Activated naive CD4-positive, alpha-beta T cell treated with anti-CD3 and anti-CD28 coated beads, Interleukin-2, amount 50 U/mL, for 72 hours (primary cell): Measurements from ENCODE around the gene AIP. TPM values are rescaled to one million over a fixed set of nuclear protein-coding genes. Genes with fewer than 3 reads are reported as not detected.

ENCODE experiments used
- ATAC-seq, 2 donors: fragments of 150-1000 bp; cut with Tn5 transposase; 2 replicates each; pipeline ENCODE4 v1.10.0; 2021; ENCODE audit warnings: mild to moderate bottlenecking in 2 of 2, moderate library complexity in 2 of 2
- DNase-seq, 2 donors: peaks; one replicate each; pipeline ENCODE4 v3.0.0; 2021 to 2022; ENCODE audit warnings: low spot score in 2 of 2
- H3K27ac Mint-ChIP-seq, 2 donors: one replicate each; pipeline ENCODE4 v1.8.0; 2022; ENCODE audit warnings: mild to moderate bottlenecking in 2 of 2, mixed read lengths in 2 of 2
- H3K36me3 Mint-ChIP-seq, 2 donors: one replicate each; pipeline ENCODE4 v1.8.0; 2022; ENCODE audit warnings: mixed read lengths in 2 of 2
- H3K9me3 Mint-ChIP-seq, 2 donors: one replicate each; pipeline ENCODE4 v1.8.0; 2022; ENCODE audit warnings: mixed read lengths in 2 of 2
- total RNA-seq, 2 donors: library from RNA; stranded (reverse); gene quantifications; one replicate each; pipeline ENCODE4 v1.2.3, GENCODE V29; 2022

AIP gene
- total RNA-seq, 2 donors from 2014 or later, result 151 to 207 TPM

DNA sequence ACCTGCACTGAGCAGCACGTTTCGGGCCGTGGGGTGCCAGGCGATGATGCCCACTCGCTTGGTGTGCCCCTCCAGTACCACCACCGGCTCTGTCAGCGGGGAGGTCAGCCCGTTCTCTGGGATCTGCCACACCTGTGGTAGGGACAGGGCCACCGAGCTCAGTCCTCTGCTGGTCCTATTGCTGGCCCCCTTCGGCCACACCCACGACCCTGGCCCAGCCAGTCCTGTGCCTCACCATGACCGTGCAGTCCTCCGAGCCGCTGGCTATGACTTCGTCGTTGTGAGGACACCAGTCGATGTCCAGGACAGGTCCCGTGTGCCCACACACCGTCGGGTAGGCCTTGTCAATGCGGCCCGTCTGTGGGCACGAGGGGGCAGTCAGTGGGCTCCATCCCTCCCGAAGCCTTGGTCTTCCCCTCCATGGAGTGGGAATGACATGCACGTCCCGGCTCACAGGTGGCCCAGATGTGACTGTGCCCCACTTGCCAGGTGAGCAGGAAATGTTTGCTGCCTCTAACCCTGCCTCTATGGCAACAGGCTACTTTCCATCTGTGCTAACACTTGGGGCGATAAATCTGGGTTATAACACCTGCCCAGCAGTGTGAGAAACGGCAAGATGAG lies 41.0 kb upstream of the AIP start:
- H3K36me3 Mint-ChIP-seq, result peaks cover 28 to 30% of the 10 kb centered on the region in 2 donors
- no peak for DNase-seq
- ATAC-seq, result no peak
- H3K27ac Mint-ChIP-seq, result peak overlapping the region; percentile 65 to 90
- H3K9me3 Mint-ChIP-seq, result no peaks in the 10 kb centered on the region

DNA sequence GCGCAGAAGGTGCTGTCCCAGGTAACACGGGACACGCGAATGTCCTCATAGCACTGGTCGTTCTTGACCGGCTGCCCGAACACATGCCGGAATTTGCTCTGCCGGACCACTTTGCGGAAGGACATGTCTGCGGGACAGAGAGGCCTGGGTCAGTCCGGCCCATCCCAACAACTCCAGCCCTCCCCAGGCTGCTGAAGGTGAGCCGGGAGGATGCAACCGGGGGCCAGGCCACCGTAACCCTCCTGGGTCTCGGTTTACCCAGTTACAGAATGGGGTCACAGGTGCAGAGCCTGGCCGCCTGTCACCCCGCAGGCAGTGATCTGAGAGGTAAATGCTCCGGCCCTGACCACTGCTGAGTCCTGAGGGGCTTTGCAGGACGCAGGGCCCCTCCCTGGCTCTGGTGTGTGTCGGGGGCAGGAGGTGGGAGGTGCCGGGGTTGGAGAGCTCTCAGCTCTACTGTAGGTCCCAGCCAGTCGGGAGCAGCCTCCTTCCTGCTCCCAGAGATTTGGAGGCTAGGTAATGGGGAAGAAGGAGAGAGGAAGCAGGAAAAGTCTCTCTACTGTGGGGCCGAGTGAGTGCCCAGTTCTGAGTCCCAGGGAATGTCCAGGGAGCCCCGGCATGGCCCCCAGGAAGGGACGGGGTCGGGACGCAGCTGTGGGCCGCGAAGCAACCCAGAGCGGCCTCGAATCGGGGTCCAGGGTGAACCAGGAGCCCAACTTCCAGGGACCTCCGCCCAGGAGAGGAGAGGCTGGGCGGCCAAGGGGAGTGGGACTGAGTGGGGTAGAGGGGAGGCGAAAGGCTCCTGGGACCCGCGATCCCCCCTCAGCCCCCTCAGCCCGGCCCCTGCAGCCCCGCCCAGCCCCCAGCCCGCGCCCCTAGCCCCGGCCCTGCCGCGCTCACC lies 40.1 kb upstream of the AIP start:
- peaks cover 22 to 25% of the 10 kb centered on the region in 2 donors for H3K36me3 Mint-ChIP-seq
- ATAC-seq (no peak), DNase-seq (no peak)
- H3K27ac Mint-ChIP-seq, result peak overlapping the region; percentile 65 to 90
- H3K9me3 Mint-ChIP-seq, result no peaks in the 10 kb centered on the region

DNA sequence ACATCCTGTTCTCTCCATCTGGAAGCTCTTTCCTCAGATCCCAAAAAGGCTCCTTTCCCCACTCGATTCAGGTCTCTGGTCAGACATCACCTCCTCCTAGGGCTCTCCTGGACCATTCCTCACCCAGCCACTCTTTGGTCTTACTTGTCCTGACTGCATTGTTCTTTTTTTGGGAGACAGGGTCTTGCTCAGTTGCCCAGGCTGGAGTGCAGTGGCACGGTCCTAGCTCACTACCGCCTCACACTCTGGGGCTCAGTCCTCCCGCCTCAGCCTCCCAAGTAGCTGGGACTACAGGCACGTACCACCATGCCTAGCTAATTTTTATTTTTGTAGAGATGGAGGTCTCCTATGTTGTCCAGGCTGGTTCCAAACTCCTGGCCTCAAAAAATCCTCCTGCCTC lies 37.3 kb upstream of the AIP start:
- H3K36me3 Mint-ChIP-seq, result no peaks in the 10 kb centered on the region
- peak overlapping the region in 1 of 2 donors; percentile 45 for H3K27ac Mint-ChIP-seq
- ATAC-seq (no peak), DNase-seq (no peak)
- H3K9me3 Mint-ChIP-seq, result no peaks in the 10 kb centered on the region

DNA sequence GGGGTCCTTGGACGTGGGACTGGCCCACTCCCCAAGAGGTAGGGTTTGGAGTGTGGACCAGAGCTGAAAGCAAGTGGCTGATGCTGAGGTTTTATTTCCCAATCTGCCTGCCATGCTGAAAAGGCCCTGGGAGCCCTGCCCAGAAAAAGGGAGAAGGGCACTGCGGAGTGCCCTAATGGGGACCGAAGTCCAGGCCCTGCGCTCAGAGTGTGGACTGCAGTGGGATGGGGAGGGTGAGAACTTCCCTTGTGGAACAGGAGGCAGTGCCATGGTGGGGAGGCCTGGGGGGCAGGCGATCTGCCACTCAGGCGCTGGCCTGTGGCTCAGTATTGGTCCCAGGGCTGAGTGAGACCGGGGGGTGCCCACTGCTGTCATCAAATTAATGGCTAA lies 34.6 kb upstream of the AIP start:
- Mint-ChIP-seq H3K27ac (no peak overlapping the region), H3K36me3 (no peaks in the 10 kb centered on the region), H3K9me3 (no peaks in the 10 kb centered on the region)
- DNase-seq, result no peak
- ATAC-seq, result no peak

DNA sequence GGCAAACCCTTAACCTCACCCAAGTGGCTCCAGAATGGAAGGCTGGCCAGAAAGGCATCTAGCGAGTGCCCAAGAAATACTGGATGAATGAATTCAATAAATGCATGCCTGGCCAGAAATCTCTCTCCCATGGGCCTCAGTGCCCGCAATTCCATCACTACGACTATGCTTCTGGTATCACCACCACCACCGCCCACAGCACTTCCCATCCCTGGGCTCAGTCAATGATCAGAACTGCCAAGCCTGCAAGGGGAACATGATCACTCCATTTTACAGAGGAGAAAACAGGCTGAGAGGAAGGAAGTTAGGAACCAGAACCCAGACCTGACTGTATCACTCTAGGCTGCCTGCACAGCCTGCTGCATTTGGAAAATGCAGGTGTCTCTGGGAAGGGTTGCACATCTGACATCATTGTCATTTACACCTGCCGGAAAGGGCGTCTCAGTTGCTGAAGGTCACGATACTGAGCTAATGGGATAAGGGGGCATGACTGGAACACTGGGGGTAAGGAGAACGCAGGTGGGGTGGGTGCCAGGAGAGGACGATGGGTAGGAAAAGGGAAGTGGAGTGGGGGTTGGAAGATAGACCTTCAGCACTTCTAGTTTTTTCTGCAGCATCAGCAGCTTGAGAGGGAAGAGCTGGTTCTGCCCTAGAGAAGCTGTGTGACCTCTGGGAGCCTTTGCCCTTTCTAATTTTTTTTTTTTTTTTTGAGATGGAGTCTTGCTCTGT lies 33.5 kb upstream of the AIP start:
- no peak for DNase-seq
- H3K36me3 Mint-ChIP-seq, result no peaks in the 10 kb centered on the region
- no peak for ATAC-seq
- no peaks in the 10 kb centered on the region for H3K9me3 Mint-ChIP-seq
- H3K27ac Mint-ChIP-seq, result no peak overlapping the region

DNA sequence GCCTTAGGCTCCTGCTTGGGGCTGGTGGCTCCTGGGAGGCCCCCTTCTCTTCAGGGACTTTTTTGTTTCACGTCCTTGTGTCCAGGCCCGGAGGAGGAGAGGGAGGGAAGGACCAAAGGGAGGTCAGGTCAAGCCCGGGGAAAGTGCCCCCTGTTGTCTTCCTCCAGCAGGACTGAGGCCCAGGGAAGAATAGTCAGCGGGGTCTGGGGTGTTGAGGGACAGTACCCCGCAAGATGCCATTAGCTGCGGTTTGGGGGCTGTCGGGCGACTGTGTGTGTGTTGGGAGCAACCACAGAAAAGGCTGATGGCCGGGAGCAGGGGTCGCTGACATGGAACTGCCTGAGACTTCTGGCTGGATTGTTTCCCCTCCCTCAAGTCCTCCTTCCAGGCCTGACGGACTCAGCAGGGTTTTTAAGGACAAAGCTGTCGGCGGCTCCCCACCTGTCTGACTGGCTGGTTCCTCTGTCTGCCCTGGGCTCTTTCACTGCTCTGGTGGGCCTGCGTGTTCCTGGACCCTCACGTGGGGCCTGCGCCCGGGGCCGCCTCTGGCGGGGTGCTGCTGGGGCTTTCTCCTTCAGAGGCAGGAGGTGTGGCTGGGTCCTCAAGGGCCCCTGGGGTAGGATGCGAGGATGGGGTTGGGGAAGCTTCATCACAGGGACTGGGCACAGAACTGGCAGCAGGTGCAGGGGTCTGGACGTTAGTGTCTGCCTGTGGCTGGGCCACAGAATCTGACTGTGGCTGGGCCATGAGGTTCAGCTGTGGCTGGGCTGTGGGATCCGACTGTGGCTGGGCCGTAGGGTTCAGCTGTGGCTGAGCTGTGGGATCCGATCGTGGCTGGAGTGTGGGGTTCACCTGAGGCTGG lies 31.8 kb upstream of the AIP start:
- DNase-seq (no peak), ATAC-seq (no peak)
- H3K36me3 Mint-ChIP-seq, result no peaks in the 10 kb centered on the region
- H3K9me3 Mint-ChIP-seq, result no peaks in the 10 kb centered on the region
- peak overlapping the region; percentile 50 to 51 for H3K27ac Mint-ChIP-seq

DNA sequence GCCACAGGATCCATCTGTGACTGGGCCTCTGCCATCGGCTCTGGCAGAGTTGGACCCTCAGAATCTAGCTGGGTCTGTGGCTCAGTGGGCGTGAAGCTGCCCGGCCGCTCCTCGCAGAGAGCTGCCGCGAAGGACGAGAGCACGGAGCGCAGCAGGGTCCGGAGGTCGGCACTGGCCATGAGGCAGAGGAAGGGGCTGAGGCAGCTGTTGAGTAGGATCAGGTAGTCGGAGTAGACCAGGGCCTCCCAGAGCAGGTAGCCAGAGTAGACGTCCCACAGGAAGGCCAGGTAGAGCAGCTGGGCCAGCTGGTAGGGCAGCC lies 31.2 kb upstream of the AIP start:
- ATAC-seq, result no peak
- H3K27ac Mint-ChIP-seq, result peak overlapping the region in 1 of 2 donors; percentile 52
- no peaks in the 10 kb centered on the region for H3K9me3 Mint-ChIP-seq
- H3K36me3 Mint-ChIP-seq, result no peaks in the 10 kb centered on the region
- DNase-seq, result no peak

DNA sequence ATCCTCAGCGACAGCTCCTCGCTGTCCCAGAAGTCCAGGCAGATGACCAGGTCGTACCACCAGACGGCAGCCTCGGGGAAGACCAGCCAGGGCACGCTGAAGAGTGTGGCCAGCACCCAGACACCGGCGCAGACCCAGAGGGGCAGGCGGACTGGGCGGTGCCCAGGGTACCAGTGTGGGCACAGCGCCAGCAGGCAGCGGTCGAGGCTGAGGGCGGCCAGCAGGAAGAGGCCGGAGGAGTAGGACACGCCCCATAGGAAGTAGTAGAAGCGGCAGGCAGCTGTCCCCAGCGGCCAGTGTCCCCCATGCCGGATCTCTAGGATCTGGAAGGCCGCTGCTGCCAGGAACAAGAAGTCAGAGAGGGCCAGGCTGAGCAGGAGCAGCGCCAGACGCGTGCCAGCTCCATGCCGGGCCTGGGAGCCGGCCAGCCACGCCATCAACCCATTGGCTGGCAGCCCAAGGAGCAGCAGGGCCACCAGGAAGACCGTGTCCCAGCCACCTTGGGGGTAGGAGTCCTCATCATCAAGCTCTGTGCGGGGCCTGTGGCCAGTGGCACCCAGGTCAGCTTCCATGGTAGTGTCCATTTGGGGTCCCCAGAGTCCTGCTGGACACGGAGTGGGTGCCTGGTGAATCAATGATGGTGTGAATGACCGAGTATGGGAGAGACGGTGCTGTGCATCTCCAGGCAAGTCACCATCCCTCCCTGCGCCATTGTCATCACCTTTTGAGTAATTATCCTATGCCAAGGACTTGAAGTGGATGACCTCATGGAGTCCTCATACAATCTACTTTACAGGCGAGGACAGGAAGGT lies 30.5 kb upstream of the AIP start, which contains the start of gene GPR152:
Gene GPR152, minus strand, starts transcription at position 589 of the 812 bp plus-strand sequence. Its CDS starts 5 bp downstream, at position 584.
- H3K36me3 Mint-ChIP-seq, result no peaks in the 10 kb centered on the region
- H3K27ac Mint-ChIP-seq, result peak within 1 kb of the TSS; percentile 52 to 58
- DNase-seq (no peak), ATAC-seq (no peak)
- no peaks in the 10 kb centered on the region for H3K9me3 Mint-ChIP-seq

DNA sequence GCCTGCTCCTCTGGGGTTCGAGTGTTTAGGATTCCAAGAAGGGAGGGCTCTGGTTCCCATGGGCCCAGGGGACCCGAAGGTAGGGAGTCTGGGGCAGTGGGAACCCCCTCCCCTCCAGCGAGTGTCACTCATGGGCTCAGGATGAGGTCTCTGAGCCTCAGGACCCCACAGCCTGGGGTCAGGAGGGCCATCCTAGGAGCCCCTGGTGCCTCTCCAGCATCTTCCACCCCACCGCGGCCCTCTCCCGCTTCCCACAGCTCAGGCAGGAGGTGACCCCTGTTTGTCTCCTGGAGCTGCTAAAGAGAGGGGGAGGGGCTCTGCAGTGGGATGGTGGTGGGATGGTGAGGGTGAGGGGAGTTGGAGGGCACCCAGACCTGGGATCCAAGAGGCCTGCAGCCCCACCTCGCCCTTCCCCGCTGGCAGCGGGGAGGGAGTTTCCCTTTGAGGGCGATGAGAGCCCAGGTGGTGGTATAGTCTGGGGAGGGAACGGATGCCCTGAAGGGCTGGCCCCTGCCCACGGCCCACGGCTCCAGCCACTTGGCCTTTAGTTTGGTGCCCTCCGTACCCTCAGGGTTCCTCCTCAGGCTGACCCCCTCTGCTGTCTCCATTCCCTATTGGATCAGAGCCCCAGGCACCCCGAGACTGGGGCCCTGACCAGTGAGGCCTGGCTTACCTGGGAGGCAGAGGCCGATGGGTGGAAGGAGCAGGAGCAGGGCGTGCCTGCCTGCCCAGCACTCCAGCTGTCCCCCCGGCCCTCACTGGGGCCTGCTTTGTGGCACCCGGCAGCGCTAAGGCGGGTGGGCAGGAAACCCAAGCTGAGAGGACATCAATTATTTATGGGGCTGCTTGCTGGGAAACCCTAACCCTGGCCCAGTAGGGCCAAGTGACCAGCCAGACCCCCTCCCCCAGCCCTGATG lies 28.8 kb upstream of the AIP start:
- no peaks in the 10 kb centered on the region for H3K36me3 Mint-ChIP-seq
- ATAC-seq, result no peak
- DNase-seq, result no peak
- H3K27ac Mint-ChIP-seq, result peak overlapping the region in 1 of 2 donors; percentile 74
- no peaks in the 10 kb centered on the region for H3K9me3 Mint-ChIP-seq

DNA sequence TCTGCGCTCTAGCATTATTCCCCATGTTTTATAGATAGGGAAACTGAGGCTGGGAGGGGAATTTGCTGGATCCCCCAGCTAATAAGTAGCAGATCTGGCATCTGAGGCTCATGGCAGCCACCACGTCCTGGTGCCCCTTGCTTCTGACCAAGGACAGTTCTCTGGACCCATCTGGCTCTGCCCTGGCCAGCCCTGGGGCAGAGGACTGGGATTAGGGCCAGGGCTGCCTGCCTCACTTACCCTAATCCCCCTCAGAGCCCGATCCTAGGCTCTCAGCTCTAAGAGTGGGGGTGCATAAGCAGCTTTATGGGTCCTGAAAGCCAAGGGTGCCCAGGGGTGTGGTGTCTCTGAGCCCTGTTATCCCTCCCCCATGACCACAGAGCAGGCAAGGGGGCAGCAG lies 27.8 kb upstream of the AIP start, which contains the start of gene CABP4:
Gene CABP4, plus strand, starts transcription at position 301 of the 400 bp plus-strand sequence. Its CDS starts 70 bp downstream, at position 371.
- no peaks in the 10 kb centered on the region for H3K9me3 Mint-ChIP-seq
- H3K36me3 Mint-ChIP-seq, result no peaks in the 10 kb centered on the region
- DNase-seq (no peak), ATAC-seq (no peak)
- H3K27ac Mint-ChIP-seq, result peak within 1 kb of the TSS; percentile 31 to 74

DNA sequence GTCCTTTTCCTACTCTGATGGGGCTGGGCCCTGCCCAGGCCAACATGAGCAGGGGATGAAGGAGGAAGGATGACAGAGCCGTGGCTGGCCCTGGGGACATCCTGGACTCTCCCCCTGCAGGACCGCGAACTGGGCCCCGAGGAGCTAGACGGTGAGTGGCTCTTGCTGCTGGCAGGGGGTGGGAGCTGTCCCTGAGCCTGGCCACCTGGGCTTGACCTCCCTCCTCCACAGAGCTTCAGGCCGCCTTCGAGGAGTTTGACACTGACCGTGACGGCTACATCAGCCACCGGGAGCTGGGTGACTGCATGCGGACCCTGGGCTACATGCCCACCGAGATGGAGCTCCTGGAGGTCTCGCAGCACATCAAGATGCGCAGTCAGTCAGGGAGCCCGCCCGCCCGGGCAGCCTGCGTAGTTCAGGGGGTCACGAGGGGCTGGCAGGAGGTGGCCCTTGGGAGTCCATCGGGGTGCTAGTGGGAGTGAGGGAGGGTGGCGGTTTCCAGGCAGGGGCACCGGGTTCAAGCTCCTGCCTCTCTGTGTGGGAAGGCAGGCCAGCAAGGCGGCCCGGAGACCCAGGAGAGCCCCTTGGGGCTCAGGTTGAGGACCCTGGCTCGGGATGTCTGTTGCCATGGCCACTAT lies 26.6 kb upstream of the AIP start:
- H3K9me3 Mint-ChIP-seq, result no peaks in the 10 kb centered on the region
- H3K27ac Mint-ChIP-seq, result no peak overlapping the region
- no peaks in the 10 kb centered on the region for H3K36me3 Mint-ChIP-seq
- DNase-seq (no peak), ATAC-seq (no peak)

DNA sequence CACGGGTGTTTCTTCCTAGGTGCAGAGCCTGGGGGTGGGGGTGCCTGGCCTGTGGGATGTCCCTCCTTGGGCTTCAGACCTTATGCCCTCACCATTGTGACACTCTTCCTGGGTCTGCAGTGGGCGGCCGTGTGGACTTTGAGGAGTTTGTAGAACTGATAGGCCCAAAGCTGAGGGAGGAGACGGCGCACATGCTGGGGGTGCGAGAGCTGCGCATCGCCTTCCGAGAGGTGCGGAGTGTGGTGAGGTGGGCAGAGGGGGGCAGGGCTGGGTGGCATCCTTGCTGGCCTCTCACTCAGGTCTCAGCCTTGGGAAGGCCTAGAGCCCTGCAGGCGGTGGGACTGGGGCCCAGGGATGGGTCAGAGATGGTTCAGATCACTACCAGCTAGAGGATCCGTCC lies 25.4 kb upstream of the AIP start:
- ATAC-seq, result no peak
- Mint-ChIP-seq H3K27ac (peak overlapping the region in 1 of 2 donors; percentile 46), H3K9me3 (no peaks in the 10 kb centered on the region), H3K36me3 (no peaks in the 10 kb centered on the region)
- DNase-seq, result no peak

DNA sequence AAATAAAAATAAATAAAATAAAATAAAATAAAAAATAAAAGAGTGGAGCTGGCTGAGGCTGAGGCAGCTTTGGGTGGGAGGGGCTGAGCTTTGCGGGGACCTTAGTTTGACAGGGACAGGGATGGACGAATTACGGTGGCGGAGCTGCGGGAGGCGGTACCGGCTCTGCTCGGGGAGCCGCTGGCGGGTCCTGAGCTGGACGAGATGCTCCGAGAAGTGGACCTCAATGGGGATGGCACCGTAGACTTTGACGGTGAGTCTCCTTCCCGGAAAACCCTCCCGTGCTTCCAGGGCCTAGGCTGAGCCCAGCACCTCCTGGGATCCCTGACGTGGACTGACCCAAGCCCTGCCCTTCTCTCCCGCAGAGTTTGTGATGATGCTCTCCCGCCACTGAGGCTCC lies 24.6 kb upstream of the AIP start:
- H3K27ac Mint-ChIP-seq, result no peak overlapping the region
- H3K36me3 Mint-ChIP-seq, result no peaks in the 10 kb centered on the region
- ATAC-seq (no peak), DNase-seq (no peak)
- no peaks in the 10 kb centered on the region for H3K9me3 Mint-ChIP-seq

DNA sequence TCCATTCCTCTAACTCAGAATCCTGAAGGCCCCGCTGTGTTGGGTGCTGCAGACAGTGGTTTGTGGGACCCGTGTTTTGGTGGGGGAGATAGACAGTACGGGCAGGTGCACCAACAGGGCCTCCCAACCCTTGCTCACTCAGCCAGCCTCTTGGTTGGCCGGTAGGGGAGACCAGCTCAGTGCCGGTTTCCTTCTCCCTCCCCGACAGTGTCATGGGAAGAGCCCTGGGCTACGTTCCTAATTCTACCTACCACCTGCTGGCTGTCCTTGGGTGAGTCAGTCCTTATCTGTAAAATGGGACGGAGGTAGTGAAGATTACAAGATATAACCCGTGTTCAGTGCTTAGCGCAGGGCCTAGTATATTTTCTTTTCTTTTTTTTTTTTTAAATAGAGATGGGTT lies 19.6 kb upstream of the AIP start:
- DNase-seq (no peak), ATAC-seq (no peak)
- Mint-ChIP-seq H3K36me3 (peaks cover 7 to 11% of the 10 kb centered on the region in 2 donors), H3K27ac (no peak overlapping the region), H3K9me3 (no peaks in the 10 kb centered on the region)
